ENCODE data around the gene RABAC1. TPM values are rescaled to one million over a fixed set of nuclear protein-coding genes. Genes with fewer than 3 reads are reported as not detected.

The RABAC1 gene
- total RNA-seq, 1 experiment from 2014 or later = 69.1 TPM

DNA sequence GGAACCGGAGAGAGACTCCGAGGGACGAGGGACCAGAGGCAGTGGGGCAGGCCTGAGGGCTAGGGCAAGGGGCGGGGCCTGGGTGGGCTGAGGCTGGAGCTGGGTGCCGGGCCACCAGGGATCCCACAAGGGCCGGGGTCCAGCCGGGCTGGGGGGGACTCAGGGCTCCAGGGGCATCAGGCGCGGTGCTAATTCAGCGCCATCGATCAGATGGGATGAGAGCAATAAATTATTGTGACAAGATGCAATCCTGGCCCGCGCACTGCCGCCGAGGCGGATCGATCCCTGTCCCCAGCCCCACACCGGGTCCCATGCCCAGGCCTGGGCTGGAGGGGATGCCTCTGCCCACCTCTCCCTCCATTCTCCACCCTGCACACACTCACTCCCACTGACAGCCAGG lies 36.5 kb downstream of the RABAC1 start:
- ChIA-PET POLR2A (no interaction called here), CTCF (no interaction called here)
- TF ChIP-seq, protein P1, sequence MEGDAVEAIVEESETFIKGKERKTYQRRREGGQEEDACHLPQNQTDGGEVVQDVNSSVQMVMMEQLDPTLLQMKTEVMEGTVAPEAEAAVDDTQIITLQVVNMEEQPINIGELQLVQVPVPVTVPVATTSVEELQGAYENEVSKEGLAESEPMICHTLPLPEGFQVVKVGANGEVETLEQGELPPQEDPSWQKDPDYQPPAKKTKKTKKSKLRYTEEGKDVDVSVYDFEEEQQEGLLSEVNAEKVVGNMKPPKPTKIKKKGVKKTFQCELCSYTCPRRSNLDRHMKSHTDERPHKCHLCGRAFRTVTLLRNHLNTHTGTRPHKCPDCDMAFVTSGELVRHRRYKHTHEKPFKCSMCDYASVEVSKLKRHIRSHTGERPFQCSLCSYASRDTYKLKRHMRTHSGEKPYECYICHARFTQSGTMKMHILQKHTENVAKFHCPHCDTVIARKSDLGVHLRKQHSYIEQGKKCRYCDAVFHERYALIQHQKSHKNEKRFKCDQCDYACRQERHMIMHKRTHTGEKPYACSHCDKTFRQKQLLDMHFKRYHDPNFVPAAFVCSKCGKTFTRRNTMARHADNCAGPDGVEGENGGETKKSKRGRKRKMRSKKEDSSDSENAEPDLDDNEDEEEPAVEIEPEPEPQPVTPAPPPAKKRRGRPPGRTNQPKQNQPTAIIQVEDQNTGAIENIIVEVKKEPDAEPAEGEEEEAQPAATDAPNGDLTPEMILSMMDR (IDR thresholded peaks at IDR 0.05) = no peak
- TF ChIP-seq SIN3A (IDR thresholded peaks at IDR 0.05; ENCODE audit: borderline replicate concordance, insufficient read depth, low read depth, low read length) = no peak
- TF ChIP-seq, protein P2, sequence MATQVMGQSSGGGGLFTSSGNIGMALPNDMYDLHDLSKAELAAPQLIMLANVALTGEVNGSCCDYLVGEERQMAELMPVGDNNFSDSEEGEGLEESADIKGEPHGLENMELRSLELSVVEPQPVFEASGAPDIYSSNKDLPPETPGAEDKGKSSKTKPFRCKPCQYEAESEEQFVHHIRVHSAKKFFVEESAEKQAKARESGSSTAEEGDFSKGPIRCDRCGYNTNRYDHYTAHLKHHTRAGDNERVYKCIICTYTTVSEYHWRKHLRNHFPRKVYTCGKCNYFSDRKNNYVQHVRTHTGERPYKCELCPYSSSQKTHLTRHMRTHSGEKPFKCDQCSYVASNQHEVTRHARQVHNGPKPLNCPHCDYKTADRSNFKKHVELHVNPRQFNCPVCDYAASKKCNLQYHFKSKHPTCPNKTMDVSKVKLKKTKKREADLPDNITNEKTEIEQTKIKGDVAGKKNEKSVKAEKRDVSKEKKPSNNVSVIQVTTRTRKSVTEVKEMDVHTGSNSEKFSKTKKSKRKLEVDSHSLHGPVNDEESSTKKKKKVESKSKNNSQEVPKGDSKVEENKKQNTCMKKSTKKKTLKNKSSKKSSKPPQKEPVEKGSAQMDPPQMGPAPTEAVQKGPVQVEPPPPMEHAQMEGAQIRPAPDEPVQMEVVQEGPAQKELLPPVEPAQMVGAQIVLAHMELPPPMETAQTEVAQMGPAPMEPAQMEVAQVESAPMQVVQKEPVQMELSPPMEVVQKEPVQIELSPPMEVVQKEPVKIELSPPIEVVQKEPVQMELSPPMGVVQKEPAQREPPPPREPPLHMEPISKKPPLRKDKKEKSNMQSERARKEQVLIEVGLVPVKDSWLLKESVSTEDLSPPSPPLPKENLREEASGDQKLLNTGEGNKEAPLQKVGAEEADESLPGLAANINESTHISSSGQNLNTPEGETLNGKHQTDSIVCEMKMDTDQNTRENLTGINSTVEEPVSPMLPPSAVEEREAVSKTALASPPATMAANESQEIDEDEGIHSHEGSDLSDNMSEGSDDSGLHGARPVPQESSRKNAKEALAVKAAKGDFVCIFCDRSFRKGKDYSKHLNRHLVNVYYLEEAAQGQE (IDR thresholded peaks at IDR 0.05; ENCODE audit: insufficient read depth in 1 of 2, low read depth in 2 of 2, low read length in 1 of 2) = no peak
- no peak for TF ChIP-seq POLR2AphosphoS5 (IDR thresholded peaks at IDR 0.05; ENCODE audit: low read depth, low read length)
- TF ChIP-seq TCF7L2 (IDR thresholded peaks at IDR 0.05; ENCODE audit: low read depth, low read length) = no peak
- no peak for DNase-seq (ENCODE audit: low read depth, low spot score)
- no peaks in the 10 kb centered on the region for H3K27me3 ChIP-seq (ENCODE audit: control insufficient read depth, insufficient read depth, low read length)
- no peaks in the 10 kb centered on the region for H3K9me3 ChIP-seq (ENCODE audit: control insufficient read depth, insufficient read depth, low read depth, low read length)
- no peaks in the 10 kb centered on the region for H3K4me1 ChIP-seq (ENCODE audit: control insufficient read depth, insufficient read depth, low read length)
- no peaks in the 10 kb centered on the region for H3K36me3 ChIP-seq (ENCODE audit: control insufficient read depth, insufficient read depth, low read length)
- H3K27ac ChIP-seq (ENCODE audit: low read length) = no peak overlapping the region
- no peak for ATAC-seq
- H3K4me3 ChIP-seq (ENCODE audit: low read depth in 2 of 2, low read length in 2 of 2) = no peak overlapping the region
- in situ Hi-C loops (cut with HindIII; ENCODE audit: low pct_unique_long_range_greater_than_20kb, low sequenced_read_pairs) (no loop called here), intact Hi-C loops (cut with micrococcal nuclease; ENCODE audit: unreplicated experiment) (no loop called here)
- no TSS peak for BruUV-seq (replicated peaks)

DNA sequence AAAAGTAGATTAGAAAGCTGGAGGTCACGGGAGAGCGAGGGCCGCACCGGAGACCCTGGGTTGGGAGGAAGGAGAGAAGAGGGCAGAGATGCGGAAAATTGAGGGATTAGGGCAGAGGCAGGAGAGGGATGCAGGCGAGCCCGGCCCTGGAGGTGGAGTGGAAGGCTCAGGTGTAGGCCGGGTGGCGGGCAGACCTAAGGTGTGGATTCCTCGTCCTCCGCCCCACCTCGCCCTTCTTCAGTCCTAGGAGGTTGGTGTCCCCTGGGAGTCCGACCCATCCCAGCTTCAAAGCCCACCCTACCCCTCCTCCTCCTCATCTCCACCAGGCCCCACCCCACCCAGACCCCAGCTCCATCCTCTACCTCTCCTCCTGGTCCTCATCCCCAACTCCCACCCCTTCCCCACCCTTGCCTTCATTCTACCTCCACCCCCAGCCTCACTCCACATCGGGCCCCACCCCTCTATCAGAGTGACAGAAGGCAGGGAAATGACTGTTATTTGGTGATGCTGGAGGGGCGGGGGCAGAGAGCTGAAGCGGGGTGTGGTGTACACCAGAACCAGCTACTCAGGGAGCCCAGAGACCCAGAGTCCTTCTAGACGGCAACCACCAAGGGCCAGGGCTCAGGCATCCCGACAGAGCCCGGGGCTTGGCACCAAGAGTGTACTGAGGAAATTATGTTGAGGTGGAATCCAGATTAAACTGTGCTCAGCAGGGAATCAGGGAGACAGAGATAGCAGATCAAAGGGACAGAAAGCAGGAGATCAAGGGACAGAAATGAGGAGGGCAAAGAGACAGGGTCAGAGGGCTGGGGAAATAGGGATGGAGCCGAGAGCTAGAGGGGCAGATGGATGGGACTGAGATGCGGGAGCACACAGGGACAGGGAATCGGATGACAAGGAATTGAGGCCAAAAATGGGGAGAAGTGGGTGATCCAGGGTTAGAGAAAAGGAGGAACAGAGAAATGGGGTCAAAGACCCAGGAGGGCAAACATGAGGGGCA lies 37.2 kb downstream of the RABAC1 start:
- intact Hi-C loops (cut with micrococcal nuclease; ENCODE audit: unreplicated experiment) (no loop called here), in situ Hi-C loops (cut with HindIII; ENCODE audit: low pct_unique_long_range_greater_than_20kb, low sequenced_read_pairs) (no loop called here)
- POLR2A ChIA-PET = no interaction called here
- no peak for ATAC-seq
- H3K4me1 ChIP-seq (ENCODE audit: control insufficient read depth, insufficient read depth, low read length) = no peaks in the 10 kb centered on the region
- no peak overlapping the region for H3K27ac ChIP-seq (ENCODE audit: low read length)
- H3K36me3 ChIP-seq (ENCODE audit: control insufficient read depth, insufficient read depth, low read length) = no peaks in the 10 kb centered on the region
- no TSS peak for BruUV-seq (replicated peaks)
- TF ChIP-seq TCF7L2 (IDR thresholded peaks at IDR 0.05; ENCODE audit: low read depth, low read length) (no peak), SIN3A (IDR thresholded peaks at IDR 0.05; ENCODE audit: borderline replicate concordance, insufficient read depth, low read depth, low read length) (no peak), POLR2AphosphoS5 (IDR thresholded peaks at IDR 0.05; ENCODE audit: low read depth, low read length) (no peak)
- TF ChIP-seq, protein P2 (IDR thresholded peaks at IDR 0.05; ENCODE audit: insufficient read depth in 1 of 2, low read depth in 2 of 2, low read length in 1 of 2) = no peak
- no peaks in the 10 kb centered on the region for H3K9me3 ChIP-seq (ENCODE audit: control insufficient read depth, insufficient read depth, low read depth, low read length)
- CTCF ChIA-PET = no interaction called here
- no peak for DNase-seq (ENCODE audit: low read depth, low spot score)
- no peak overlapping the region for H3K4me3 ChIP-seq (ENCODE audit: low read depth in 2 of 2, low read length in 2 of 2)
- no peaks in the 10 kb centered on the region for H3K27me3 ChIP-seq (ENCODE audit: control insufficient read depth, insufficient read depth, low read length)
